GM21786 (cell line): ENCODE data around the gene ZDHHC11B.
"Not testable (repeated sequence)": the region's sequence is repeated elsewhere in the genome, so short reads cannot be mapped to it uniquely, and the experiment has no call there.

Source experiments
- ATAC-seq: cut with Tn5 transposase; IDR thresholded peaks from one replicate; pipeline ENCODE4 v1.9.1; 2021; ENCODE audit not compliant: unreplicated experiment

The ZDHHC11B gene

DNA sequence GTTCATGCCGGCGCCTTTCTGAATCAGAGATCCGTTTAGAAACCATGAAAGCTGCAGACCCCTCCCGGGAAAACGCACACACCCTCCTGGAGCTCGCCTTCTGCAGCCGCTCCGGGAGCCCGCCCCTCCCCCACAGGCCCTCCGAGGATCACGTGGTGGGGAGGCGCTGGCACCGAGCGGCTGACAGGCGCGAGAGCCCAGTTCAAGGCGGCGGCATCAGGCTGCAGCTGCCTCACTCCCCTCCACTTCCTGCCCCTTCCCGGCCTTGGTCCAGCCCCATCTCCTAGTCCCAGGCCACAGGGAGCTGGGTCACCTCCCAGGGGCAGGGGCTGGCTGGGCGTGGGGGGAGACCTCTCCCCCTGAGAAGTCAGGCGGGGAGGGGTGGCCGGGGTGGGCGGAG lies 93.5 kb downstream of the ZDHHC11B start:
- not testable (repeated sequence) for ATAC-seq

DNA sequence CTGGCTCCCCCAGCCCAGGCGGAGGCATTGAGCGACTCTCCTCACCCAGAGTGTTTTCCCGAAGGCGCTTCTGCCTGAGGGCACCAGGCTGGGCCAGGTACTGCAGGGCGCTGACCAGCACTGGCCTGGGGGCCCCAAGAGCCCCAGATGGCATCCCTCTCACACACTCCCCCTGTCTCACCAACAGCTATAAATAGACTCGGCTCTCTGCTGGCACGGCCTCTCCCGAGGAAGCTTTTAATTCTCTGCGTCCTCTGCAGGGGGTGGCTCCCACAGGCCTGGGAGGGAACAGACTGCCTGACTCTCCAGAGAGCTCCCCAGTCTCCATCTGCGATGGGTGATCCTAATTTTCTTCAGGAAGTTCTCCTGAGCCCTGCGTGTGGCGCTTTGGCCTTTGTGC lies 94.2 kb downstream of the ZDHHC11B start:
- ATAC-seq = not testable (repeated sequence)

DNA sequence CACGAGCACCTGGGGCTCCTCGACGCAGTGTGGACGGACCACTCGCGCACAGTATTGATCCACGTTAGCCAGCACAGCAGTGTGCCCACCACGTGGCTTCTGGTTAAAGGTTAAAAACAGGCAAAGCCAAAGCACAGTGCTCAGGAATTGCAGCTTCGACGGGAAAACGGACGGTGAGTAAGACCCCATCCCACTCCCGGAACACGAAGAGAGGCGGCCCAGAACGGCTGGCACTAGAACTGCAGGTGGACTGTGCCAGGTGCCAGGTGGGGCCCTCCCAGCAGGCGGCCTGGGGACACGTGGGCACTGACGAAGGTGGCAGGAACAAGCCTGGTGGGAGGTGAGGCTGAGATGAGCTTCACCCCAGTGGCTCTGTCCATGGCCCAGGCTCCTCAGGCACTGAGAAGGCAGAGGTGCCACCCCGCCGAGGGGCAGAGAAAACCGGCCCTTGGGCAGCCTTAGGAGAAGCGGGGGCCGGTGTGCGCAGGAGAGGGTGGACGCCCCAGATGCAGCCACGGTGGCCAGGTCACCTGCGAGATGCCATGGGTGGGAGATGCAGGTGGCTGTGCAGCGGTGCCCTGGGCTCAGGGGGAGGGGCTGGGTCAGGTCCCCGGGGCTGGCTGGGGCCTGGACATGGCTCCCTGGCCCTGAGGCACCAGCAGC lies 96.0 kb downstream of the ZDHHC11B start:
- not testable (repeated sequence) for ATAC-seq

- not testable (repeated sequence) for ATAC-seq
Measured at GRCh38 chr5:686936-687335, 97.6 kb downstream of the ZDHHC11B start.

DNA sequence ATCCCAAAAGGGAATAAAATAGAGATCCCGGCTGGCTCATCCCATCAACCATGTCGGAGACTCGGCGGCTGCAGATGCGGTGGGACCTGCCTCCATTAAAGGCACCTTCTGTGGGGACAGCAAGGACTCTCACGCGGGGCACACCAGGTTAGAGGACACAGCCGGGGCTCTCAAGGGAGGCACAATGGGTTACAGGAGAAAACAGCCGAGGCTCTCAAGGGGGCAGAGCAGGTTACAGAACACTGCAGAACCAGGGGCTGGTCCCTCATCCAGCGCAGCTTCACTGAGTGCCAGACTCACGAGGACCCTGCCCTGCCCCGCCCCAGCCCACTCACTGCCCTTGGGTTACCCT lies 98.4 kb downstream of the ZDHHC11B start:
- not testable (repeated sequence) for ATAC-seq

DNA sequence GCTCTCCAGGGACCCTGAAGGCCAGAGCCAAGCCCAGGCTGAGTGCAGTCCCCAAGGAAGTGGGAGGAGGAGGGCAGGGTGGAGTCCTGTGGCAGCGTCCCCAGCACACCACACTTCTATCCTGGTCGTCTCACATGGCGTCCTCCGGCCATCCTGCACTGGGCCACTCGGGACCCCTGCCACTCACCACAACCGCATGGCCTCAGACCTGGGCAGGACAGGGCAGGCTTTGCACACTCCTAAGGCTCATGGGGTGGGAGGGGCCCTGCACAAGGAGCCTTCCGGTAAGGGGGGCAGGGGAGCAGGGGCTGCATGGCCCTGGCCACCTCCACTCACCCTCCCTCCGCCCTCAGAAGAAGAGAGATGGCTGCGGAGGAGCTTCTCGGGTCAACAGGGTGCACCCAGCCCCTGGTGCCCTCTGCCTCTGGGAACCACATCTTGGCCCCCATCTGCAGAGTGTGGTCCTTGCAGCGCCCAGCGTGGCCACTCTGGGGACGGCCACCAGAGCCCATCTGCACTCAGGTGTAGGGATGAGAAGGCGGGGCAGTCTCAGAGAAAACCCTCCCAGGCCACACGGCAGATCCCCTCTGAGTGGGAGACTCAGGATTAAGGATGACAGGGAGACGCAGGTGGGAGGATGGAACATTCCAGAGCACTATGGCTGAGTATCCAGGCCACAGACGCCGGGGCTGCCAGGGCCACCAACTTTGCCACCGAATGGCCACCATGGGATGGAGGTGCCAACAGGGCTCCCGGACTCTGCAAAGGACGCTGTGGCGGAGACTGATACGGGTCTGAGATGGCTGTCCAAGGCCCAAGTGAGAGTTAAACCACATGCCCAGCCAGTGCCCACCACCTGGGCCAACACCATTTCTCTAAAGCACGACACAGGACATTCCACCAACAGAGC lies 99.0 kb downstream of the ZDHHC11B start:
- ATAC-seq = no peak

GRCh38 chr5:684751-685216 lies 99.7 kb downstream of the ZDHHC11B start:
- no peak for ATAC-seq

GRCh38 chr5:683551-684481 lies 100.7 kb downstream of the ZDHHC11B start:
- no peak for ATAC-seq

DNA sequence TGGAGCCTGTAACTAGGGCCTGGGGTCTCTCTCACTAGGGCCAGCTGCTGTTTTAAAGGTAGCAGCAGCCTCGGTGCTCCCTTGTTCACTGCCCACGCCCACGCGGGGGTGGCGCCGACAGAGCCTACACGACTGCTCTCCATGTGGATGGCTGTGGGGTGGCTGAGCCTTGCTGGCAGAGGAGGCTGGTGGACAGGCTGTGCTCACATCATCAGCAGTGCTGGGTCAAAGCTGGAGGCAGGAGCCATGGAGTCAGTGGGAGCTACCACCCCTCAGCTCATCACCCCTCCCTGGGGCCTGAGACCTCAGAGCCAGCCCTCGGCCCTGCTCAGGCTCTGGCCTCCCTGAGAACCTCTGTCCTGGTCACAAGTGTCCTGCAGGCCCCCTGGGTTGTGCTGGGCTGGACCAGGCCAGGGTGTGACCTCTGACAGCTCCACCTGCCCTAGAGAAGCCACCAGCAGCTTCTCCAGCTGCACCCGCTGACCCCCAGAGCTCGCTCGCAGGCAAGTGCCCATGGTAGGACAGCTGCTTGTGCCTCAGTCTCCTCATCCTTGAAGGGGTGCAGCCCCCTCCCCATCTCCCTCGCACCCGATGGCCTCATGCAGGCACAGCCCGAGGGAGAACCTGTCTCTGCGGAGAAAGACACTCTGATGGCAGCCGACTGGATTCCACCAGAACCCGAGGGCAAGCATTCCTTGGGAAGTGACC lies 101.7 kb downstream of the ZDHHC11B start:
- ATAC-seq = not testable (repeated sequence)

GRCh38 chr5:682216-682615 lies 102.3 kb downstream of the ZDHHC11B start:
- ATAC-seq = not testable (repeated sequence)

DNA sequence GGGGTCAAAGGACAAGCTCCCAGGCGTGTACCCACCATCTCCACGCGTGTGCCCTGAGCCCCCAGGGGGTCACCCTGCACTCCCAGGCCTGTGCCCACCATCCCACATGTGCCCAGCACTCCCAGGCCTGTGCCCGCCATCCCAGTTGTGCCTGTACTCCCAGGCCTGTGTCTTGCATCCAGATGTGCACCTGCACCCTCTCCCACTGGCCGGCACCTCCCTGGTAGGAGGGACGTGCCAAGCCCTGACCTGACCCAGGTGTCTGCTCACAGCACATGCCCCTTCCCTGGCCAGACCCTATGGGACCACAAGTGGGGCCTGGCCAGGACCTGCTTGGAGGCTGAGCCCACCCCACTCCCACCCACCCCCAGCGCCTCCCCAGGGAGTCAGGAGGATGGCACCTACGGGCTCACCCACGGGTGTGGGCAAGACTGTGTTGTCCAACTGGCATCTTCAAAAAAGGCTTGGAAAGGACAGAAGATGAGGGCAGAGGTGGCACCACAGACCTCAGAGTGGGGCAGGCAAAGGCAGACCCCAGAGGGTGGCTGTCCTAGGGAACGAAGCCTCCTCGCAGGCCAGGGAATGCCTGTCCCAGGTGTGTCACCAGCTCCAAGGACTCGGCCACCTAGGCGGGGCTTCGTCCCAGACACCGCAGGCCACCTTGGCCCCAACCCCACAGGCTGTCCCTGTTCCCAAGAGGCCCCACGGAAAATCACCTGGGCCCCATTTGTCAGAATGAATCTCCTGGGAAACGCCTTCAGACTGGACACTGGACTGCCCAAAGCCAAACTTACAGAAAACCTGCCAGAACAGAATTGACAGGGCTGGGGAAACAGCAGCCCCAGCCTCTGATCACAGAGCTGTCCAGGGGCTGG lies 103.0 kb downstream of the ZDHHC11B start:
- ATAC-seq = not testable (repeated sequence)

DNA sequence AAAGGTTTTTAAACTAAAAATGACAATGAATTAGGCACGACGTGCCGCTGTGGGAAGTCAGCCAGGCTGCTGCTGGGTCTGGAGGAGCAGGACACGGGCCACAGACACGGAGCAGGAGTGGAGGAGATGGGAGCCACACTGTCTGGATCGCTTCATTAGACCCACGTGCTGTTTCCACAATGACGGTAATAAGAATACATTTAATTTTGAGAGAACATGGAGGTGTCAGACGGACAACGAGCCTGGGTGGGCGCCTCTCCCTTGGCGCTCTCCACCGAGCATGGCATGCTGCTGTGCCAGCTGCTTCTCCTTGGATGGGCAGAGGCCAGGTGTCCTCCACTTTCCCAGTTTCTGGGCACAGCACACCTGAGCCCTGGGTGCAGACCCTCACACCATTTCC lies 103.7 kb downstream of the ZDHHC11B start:
- ATAC-seq = not testable (repeated sequence)

GRCh38 chr5:680118-680795 lies 104.3 kb downstream of the ZDHHC11B start:
- not testable (repeated sequence) for ATAC-seq

DNA sequence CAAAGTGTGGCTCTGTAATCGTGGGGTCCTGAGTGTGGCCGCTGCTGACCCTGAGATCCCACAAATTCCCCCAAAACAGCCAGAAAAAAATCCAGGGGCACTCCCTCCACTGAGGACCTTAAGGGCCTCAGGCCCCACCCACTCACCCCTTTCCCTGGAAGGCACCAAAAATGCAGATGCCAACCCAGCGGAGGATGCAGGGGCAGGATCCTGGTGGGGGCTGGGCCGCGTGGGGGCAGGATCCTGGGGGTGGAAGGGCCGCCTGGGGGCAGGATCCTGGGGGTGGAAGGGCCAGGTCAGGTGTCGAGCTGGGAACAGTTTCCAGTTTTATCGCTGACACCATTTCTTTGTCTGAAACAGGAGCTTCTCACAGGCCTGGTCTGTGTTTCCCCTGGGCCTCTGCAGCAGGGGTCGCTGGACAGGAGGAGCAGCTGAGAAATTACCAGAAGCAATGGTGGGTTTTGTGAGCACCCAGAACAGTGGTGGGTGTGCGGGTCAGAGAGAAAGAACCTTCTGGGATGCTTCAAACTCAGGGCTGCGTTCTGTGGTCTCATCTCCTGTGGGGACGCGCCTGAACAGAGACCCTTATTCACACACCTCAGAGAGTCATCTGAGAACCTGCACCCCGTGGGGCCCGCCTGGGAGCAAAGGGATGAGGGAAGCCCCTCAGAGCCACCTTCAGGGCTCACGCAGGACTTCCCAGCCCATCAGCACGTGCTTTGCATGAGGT lies 105.2 kb downstream of the ZDHHC11B start:
- not testable (repeated sequence) for ATAC-seq

DNA sequence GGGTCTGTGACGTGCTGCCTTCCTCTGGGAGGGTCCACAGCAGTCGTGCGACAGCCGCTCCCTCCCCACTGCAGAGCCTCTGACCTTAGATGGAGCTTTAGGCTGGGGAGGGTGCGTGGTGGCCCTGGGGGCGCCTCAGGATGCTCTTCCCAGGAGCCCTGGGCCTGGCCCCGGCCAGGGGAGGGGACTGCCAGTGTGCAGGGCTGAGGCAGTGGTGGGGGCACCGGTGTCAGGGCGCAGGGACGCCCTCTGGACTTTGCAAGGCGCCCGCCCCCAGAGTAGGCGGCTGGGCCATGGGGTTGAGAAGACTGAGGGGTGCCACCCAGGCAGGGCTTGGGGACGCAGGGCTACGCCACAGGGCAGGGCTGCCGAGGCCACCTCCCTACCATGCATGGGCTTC lies 106.0 kb downstream of the ZDHHC11B start:
- not testable (repeated sequence) for ATAC-seq

GRCh38 chr5:677131-678101 lies 107.1 kb downstream of the ZDHHC11B start:
- no peak for ATAC-seq

DNA sequence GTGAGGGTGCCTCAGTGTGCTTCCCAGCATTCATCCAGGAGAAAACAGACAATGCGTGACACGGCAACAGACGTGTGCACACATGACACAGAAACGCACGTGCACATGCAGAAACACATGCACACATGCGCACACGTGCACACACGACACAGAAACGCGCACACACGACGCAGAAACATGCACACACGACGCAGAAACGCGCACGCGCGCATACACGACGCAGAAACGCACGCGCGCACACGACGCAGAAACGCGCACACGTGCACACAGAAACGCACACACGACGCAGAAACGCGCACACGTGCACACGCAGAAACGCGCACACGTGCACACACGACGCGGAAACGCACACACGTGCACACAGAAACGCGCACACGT lies 107.8 kb downstream of the ZDHHC11B start:
- ATAC-seq = no peak
